PFSK-1 (cell line): Measurements from ENCODE around the gene C2orf80.

Experiments
- FOXP2 ChIP-seq: optimal IDR thresholded peaks from 2 replicates; pipeline ENCODE3; 2011; ENCODE audit warnings: borderline replicate concordance, control low read depth, inconsistent platforms; ENCODE audit not compliant: insufficient read depth; ENCODE audit errors: extremely low read length, extremely low read depth
- POLR2AphosphoS5 ChIP-seq: IDR thresholded peaks from 2 replicates; pipeline ENCODE4 v1.6.1; 2012; ENCODE audit warnings: low read depth, mild to moderate bottlenecking, control low read depth, low read length, moderate library complexity
- REST ChIP-seq, 2 experiments: IDR thresholded peaks; 2 replicates each; pipeline versions ENCODE4 v1.6.1 to v1.8.0; 2011 to 2012; ENCODE audit warnings: low read depth in 2 of 2, low read length in 2 of 2, control low read depth in 1 of 2, inconsistent platforms in 1 of 2, mild to moderate bottlenecking in 1 of 2, moderate library complexity in 1 of 2; ENCODE audit not compliant: insufficient read depth in 1 of 2
- SIN3A ChIP-seq: IDR thresholded peaks from 2 replicates; pipeline ENCODE4 v1.6.1; 2012; ENCODE audit warnings: mild to moderate bottlenecking, low read length, moderate library complexity, borderline replicate concordance; ENCODE audit not compliant: insufficient read depth
- TAF1 ChIP-seq: IDR thresholded peaks from 2 replicates; pipeline ENCODE4 v1.6.1; 2012; ENCODE audit warnings: low read length, control low read depth, borderline replicate concordance; ENCODE audit not compliant: insufficient read depth

C2orf80 gene

GRCh38 chr2:208139447-208139846, 50.4 kb downstream of the C2orf80 start:
- TF ChIP-seq TAF1 (no peak), POLR2AphosphoS5 (no peak), REST (IDR thresholded peaks at IDR 0.05; ENCODE audit: insufficient read depth in 1 of 2, low read depth in 2 of 2, low read length in 2 of 2) (no peak), FOXP2 (no peak), SIN3A (no peak)

GRCh38 chr2:208136716-208137094, 53.1 kb downstream of the C2orf80 start:
- TF ChIP-seq TAF1 (no peak), FOXP2 (no peak), REST (IDR thresholded peaks at IDR 0.05; ENCODE audit: insufficient read depth in 1 of 2, low read depth in 2 of 2, low read length in 2 of 2) (no peak), SIN3A (no peak), POLR2AphosphoS5 (no peak)

- TF ChIP-seq SIN3A (no peak), FOXP2 (no peak), TAF1 (no peak), POLR2AphosphoS5 (no peak), REST (IDR thresholded peaks at IDR 0.05; ENCODE audit: insufficient read depth in 1 of 2, low read depth in 2 of 2, low read length in 2 of 2) (no peak)
Observed at GRCh38 chr2:208135794-208136715, 53.8 kb downstream of the C2orf80 start.

- TF ChIP-seq REST (IDR thresholded peaks at IDR 0.05; ENCODE audit: insufficient read depth in 1 of 2, low read depth in 2 of 2, low read length in 2 of 2), result no peak
- no peak for TF ChIP-seq POLR2AphosphoS5
- no peak for TF ChIP-seq SIN3A
- no peak for TF ChIP-seq TAF1
- no peak for TF ChIP-seq FOXP2
Observed at GRCh38 chr2:208134928-208135586, 54.8 kb downstream of the C2orf80 start.
